HepG2 (cell line): ENCODE measurements around the gene ATRIP. TPM values are rescaled to one million over a fixed set of nuclear protein-coding genes. Genes with fewer than 3 reads are reported as not detected.

Experiments
- ADNP ChIP-seq: sonication (generic); formaldehyde crosslinking; IDR thresholded peaks from 2 replicates; pipeline ENCODE4 v1.4.0; 2020; ENCODE audit warnings: missing genetic modification reagents
- HDAC2 ChIP-seq: sonication (generic); formaldehyde crosslinking; IDR thresholded peaks from 2 replicates; pipeline ENCODE4 v1.4.0; 2020; ENCODE audit warnings: missing genetic modification reagents
- KDM6A ChIP-seq: IDR thresholded peaks from 2 replicates; pipeline ENCODE4 v1.6.1; 2016; ENCODE audit warnings: low read depth
- MAFG ChIP-seq: sonication (generic); formaldehyde crosslinking; IDR thresholded peaks from 2 replicates; pipeline ENCODE4 v1.5.1; 2020; ENCODE audit warnings: mild to moderate bottlenecking, missing genetic modification reagents
- MIER2 ChIP-seq: IDR thresholded peaks from 2 replicates; pipeline ENCODE4 v1.6.1; 2016; ENCODE audit warnings: missing biosample characterization, missing genetic modification reagents
- MZF1 ChIP-seq: sonication (generic); formaldehyde crosslinking; IDR thresholded peaks from 2 replicates; pipeline ENCODE4 v1.8.1; 2023; ENCODE audit warnings: mild to moderate bottlenecking, missing genetic modification reagents, borderline replicate concordance
- NBN ChIP-seq: fragments of 450-650 bp; conservative IDR thresholded peaks from 2 replicates; pipeline ENCODE4 v1.6.1; 2017
- NFE2L2 ChIP-seq: fragments of 150-350 bp; IDR thresholded peaks from 2 replicates; pipeline ENCODE4 v1.6.1; 2014; ENCODE audit warnings: low read length
- RXRA ChIP-seq: sonication (generic); formaldehyde crosslinking; IDR thresholded peaks from 2 replicates; pipeline ENCODE4 v1.5.1; 2020; ENCODE audit warnings: missing genetic modification reagents
- SIX1 ChIP-seq: sonication (generic); formaldehyde crosslinking; IDR thresholded peaks from 2 replicates; pipeline ENCODE4 v1.4.0; 2020; ENCODE audit warnings: missing genetic modification reagents, borderline replicate concordance
- WIZ ChIP-seq: sonication (generic); formaldehyde crosslinking; IDR thresholded peaks from 2 replicates; pipeline ENCODE4 v1.5.1; 2020; ENCODE audit warnings: mild to moderate bottlenecking, missing genetic modification reagents
- ZNF180 ChIP-seq: sonication (generic); formaldehyde crosslinking; IDR thresholded peaks from 2 replicates; pipeline ENCODE4 v1.4.0; 2020; ENCODE audit warnings: low read depth, missing genetic modification reagents, borderline replicate concordance
- ZNF230 ChIP-seq: sonication (generic); formaldehyde crosslinking; IDR thresholded peaks from 2 replicates; pipeline ENCODE4 v1.4.0; 2020; ENCODE audit warnings: mild to moderate bottlenecking, missing genetic modification reagents
- ZNF232 ChIP-seq: sonication (generic); formaldehyde crosslinking; IDR thresholded peaks from 2 replicates; pipeline ENCODE4 v1.4.0; 2020; ENCODE audit warnings: missing genetic modification reagents, borderline replicate concordance
- ZNF383 ChIP-seq: sonication (generic); formaldehyde crosslinking; IDR thresholded peaks from 2 replicates; pipeline ENCODE4 v1.4.0; 2020; ENCODE audit warnings: missing genetic modification reagents, mild to moderate bottlenecking, borderline replicate concordance
- ZNF598 ChIP-seq: sonication (generic); formaldehyde crosslinking; IDR thresholded peaks from 2 replicates; pipeline ENCODE4 v1.5.1; 2020; ENCODE audit warnings: mild to moderate bottlenecking, missing genetic modification reagents, borderline replicate concordance
- ZNF746 ChIP-seq: sonication (generic); formaldehyde crosslinking; IDR thresholded peaks from 2 replicates; pipeline ENCODE4 v1.8.0; 2022; ENCODE audit warnings: mild to moderate bottlenecking, missing genetic modification reagents
- ZNF792 ChIP-seq: IDR thresholded peaks from 2 replicates; pipeline ENCODE4 v1.6.1; 2016
- polyA plus RNA-seq, 8 experiments: library from polyadenylated mRNA; depleted of rRNA in 3 of 8; stranded (reverse) in 7 of 8; unstranded in 1 of 8; fragments of >200 nt; fragmentation: Illumina TruSeq in 4 of 8; extraction: Trizol in 4 of 8; gene quantifications; 2 replicates each; pipeline versions ENCODE4 v1.2.1 to v1.2.3, GENCODE V29; 2011 to 2016; ENCODE audit warnings: low read depth in 4 of 8, missing spikeins in 1 of 8, mixed read lengths in 1 of 8; ENCODE audit not compliant: insufficient read depth in 1 of 8
- total RNA-seq, 5 experiments: library from RNA; depleted of rRNA; stranded (reverse); fragments of >200 nt; fragmentation: Illumina TruSeq; extraction: Trizol; gene quantifications; 2 replicates each; pipeline ENCODE4 v1.2.3, GENCODE V29; 2016; ENCODE audit warnings: low read depth in 1 of 5
- TF ChIP-seq, protein P1 (sequence below): sonication (generic); formaldehyde crosslinking; IDR thresholded peaks from 2 replicates; pipeline ENCODE4 v1.4.0; 2020; ENCODE audit warnings: mild to moderate bottlenecking, missing genetic modification reagents, borderline replicate concordance
- TF ChIP-seq, protein P2 (sequence below): sonication (generic); formaldehyde crosslinking; IDR thresholded peaks from 2 replicates; pipeline ENCODE4 v1.5.0; 2020; ENCODE audit warnings: missing genetic modification reagents
- TF ChIP-seq, protein P3 (sequence below): sonication (generic); formaldehyde crosslinking; IDR thresholded peaks from 2 replicates; pipeline ENCODE4 v1.5.1; 2020; ENCODE audit warnings: missing genetic modification reagents, mild to moderate bottlenecking, borderline replicate concordance
- TF ChIP-seq, protein P4 (sequence below): IDR thresholded peaks from 2 replicates; pipeline ENCODE4 v1.6.1; 2016; ENCODE audit warnings: missing compliant biosample characterization, missing genetic modification reagents, borderline replicate concordance

ATRIP gene
- total and polyA plus RNA-seq, 2 of the 13 experiments (the other 11 are each of a cell fraction or from before 2014, with no cell fraction given) = 5.1 to 12.5 TPM

DNA sequence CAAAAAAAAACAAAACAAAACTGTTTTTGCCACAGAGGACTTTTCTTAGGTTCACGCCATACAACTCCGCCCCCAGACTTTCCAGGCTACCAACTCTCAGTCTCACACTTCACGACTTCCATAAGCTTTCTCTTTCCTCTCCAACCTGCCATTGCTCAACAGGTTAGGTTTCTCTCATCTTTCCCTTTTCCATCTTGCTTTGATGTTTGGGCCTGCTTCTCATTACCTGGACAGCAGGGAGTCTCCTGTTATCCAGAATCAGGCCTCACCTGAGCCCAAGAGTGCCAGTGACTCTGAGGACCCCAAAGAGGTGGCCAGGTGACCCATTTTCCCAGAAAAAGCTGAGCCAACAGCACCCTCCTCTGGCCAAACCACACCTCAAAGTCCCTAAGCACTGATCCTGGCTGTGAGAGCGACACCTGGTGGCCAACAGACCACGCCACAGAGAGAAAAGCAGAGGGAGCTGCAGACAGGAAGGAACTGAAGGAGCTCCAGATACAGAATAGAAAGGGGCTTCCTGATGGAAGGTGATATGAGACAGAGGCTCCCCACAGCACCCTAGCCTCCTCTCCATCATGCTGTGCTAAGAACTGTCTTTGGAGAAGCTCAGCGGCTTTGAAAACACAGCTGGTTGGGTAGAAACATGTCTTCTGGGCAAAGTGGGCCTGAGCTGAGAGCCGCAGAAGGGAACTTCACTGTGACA lies 10.6 kb upstream of the ATRIP start (continued):
- TF ChIP-seq, protein P1, sequence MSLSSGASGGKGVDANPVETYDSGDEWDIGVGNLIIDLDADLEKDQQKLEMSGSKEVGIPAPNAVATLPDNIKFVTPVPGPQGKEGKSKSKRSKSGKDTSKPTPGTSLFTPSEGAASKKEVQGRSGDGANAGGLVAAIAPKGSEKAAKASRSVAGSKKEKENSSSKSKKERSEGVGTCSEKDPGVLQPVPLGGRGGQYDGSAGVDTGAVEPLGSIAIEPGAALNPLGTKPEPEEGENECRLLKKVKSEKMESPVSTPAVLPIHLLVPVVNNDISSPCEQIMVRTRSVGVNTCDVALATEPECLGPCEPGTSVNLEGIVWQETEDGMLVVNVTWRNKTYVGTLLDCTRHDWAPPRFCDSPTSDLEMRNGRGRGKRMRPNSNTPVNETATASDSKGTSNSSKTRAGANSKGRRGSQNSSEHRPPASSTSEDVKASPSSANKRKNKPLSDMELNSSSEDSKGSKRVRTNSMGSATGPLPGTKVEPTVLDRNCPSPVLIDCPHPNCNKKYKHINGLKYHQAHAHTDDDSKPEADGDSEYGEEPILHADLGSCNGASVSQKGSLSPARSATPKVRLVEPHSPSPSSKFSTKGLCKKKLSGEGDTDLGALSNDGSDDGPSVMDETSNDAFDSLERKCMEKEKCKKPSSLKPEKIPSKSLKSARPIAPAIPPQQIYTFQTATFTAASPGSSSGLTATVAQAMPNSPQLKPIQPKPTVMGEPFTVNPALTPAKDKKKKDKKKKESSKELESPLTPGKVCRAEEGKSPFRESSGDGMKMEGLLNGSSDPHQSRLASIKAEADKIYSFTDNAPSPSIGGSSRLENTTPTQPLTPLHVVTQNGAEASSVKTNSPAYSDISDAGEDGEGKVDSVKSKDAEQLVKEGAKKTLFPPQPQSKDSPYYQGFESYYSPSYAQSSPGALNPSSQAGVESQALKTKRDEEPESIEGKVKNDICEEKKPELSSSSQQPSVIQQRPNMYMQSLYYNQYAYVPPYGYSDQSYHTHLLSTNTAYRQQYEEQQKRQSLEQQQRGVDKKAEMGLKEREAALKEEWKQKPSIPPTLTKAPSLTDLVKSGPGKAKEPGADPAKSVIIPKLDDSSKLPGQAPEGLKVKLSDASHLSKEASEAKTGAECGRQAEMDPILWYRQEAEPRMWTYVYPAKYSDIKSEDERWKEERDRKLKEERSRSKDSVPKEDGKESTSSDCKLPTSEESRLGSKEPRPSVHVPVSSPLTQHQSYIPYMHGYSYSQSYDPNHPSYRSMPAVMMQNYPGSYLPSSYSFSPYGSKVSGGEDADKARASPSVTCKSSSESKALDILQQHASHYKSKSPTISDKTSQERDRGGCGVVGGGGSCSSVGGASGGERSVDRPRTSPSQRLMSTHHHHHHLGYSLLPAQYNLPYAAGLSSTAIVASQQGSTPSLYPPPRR (CRISPR knock-in tag) = no peak
- no peak for TF ChIP-seq MIER2
- no peak for TF ChIP-seq KDM6A
- TF ChIP-seq ZNF598 = peak; percentile 73; the same call in 1 of the 2 replicates
- no peak for TF ChIP-seq MAFG
- TF ChIP-seq SIX1 (CRISPR knock-in tag) = no peak
- peak; percentile 27; the same call in 1 of the 2 replicates for TF ChIP-seq RXRA (CRISPR knock-in tag)
- no peak for TF ChIP-seq ZNF180 (CRISPR knock-in tag)
- no peak for TF ChIP-seq ADNP
- no peak for TF ChIP-seq ZNF746 (CRISPR knock-in tag)
- no peak for TF ChIP-seq NBN
- TF ChIP-seq, protein P2, sequence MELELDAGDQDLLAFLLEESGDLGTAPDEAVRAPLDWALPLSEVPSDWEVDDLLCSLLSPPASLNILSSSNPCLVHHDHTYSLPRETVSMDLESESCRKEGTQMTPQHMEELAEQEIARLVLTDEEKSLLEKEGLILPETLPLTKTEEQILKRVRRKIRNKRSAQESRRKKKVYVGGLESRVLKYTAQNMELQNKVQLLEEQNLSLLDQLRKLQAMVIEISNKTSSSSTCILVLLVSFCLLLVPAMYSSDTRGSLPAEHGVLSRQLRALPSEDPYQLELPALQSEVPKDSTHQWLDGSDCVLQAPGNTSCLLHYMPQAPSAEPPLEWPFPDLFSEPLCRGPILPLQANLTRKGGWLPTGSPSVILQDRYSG (CRISPR knock-in tag) = no peak
- TF ChIP-seq, protein P3, sequence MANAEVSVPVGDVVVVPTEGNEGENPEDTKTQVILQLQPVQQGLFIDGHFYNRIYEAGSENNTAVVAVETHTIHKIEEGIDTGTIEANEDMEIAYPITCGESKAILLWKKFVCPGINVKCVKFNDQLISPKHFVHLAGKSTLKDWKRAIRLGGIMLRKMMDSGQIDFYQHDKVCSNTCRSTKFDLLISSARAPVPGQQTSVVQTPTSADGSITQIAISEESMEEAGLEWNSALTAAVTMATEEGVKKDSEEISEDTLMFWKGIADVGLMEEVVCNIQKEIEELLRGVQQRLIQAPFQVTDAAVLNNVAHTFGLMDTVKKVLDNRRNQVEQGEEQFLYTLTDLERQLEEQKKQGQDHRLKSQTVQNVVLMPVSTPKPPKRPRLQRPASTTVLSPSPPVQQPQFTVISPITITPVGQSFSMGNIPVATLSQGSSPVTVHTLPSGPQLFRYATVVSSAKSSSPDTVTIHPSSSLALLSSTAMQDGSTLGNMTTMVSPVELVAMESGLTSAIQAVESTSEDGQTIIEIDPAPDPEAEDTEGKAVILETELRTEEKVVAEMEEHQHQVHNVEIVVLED (CRISPR knock-in tag) = no peak; the same call in 1 of the 2 replicates
- peak; percentile 60; the same call in 1 of the 2 replicates for TF ChIP-seq HDAC2 (CRISPR knock-in tag)
- no peak for TF ChIP-seq ZNF232 (CRISPR knock-in tag)
- TF ChIP-seq WIZ = no peak
- TF ChIP-seq ZNF230 (CRISPR knock-in tag) = peak; percentile 53; the same call in 1 of the 2 replicates
- TF ChIP-seq ZNF792 (CRISPR knock-in tag) = no peak; the same call in 1 of the 2 replicates
- TF ChIP-seq NFE2L2 = no peak
- TF ChIP-seq, protein P4, sequence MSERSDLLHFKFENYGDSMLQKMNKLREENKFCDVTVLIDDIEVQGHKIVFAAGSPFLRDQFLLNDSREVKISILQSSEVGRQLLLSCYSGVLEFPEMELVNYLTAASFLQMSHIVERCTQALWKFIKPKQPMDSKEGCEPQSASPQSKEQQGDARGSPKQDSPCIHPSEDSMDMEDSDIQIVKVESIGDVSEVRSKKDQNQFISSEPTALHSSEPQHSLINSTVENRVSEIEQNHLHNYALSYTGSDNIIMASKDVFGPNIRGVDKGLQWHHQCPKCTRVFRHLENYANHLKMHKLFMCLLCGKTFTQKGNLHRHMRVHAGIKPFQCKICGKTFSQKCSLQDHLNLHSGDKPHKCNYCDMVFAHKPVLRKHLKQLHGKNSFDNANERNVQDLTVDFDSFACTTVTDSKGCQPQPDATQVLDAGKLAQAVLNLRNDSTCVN = peak; percentile 73
- TF ChIP-seq ZNF383 (CRISPR knock-in tag) = peak; percentile 50; the same call in 1 of the 2 replicates
- no peak for TF ChIP-seq MZF1
